Thoracic aorta (tissue), 2 donors: Measurements from ENCODE around the gene CCDC122. TPM values are rescaled to one million over a fixed set of nuclear protein-coding genes. Genes with fewer than 3 reads are reported as not detected.

ENCODE experiments used
- ATAC-seq: fragments of 150-250 bp; one replicate; pipeline ENCODE4 v1.8.0; 2017; ENCODE audit warnings: low read depth; ENCODE audit not compliant: insufficient number of reproducible peaks, low FRiP score
- DNase-seq: peaks from one replicate; pipeline ENCODE4 v3.0.0-alpha.2; 2020; ENCODE audit warnings: low spot score
- H3K27ac ChIP-seq, 2 donors: fragments of 200-600 bp; sonication (generic); 1 replicate in 1 of 2; 2 replicates in 1 of 2; pipeline ENCODE4 v1.5.1; 2016; ENCODE audit warnings: mild to moderate bottlenecking in 2 of 2, moderate library complexity in 2 of 2
- H3K27me3 ChIP-seq: fragments of 200-600 bp; sonication (generic); replicated peaks from 2 replicates; pipeline ENCODE4 v1.6.0; 2016; ENCODE audit warnings: mild to moderate bottlenecking; ENCODE audit not compliant: insufficient read depth
- H3K36me3 ChIP-seq: fragments of 200-600 bp; sonication (generic); one replicate; pipeline ENCODE4 v1.5.1; 2016
- H3K4me1 ChIP-seq, 2 donors: fragments of 200-600 bp; sonication (generic); 1 replicate in 1 of 2; 2 replicates in 1 of 2; pipeline versions ENCODE4 v1.5.1 to v1.6.0; 2016; ENCODE audit warnings: low read depth in 2 of 2, mild to moderate bottlenecking in 1 of 2; ENCODE audit not compliant: control insufficient read depth in 1 of 2
- H3K4me3 ChIP-seq: fragments of 200-600 bp; sonication (generic); 2 replicates; pipeline ENCODE4 v1.5.1; 2016; ENCODE audit warnings: mild to moderate bottlenecking
- H3K9me3 ChIP-seq: fragments of 200-600 bp; sonication (generic); 2 replicates; pipeline ENCODE4 v1.5.1; 2016
- total RNA-seq, 2 donors: library from RNA; depleted of rRNA; stranded (reverse); fragments of >200 nt; gene quantifications; one replicate each; pipeline versions ENCODE4 v1.1.0 to v1.2.3, GENCODE V29; 2016
- TF ChIP-seq, protein P1 (sequence below): fragments of 200-600 bp; sonication (generic); IDR thresholded peaks from one replicate; pipeline ENCODE4 v1.5.1; 2019; ENCODE audit warnings: antibody characterized with exemption

The CCDC122 gene
- 1 to 10 TPM in 1 of 2 donors, under 1 TPM in 1; 0.54 to 1.1 TPM for total RNA-seq

DNA sequence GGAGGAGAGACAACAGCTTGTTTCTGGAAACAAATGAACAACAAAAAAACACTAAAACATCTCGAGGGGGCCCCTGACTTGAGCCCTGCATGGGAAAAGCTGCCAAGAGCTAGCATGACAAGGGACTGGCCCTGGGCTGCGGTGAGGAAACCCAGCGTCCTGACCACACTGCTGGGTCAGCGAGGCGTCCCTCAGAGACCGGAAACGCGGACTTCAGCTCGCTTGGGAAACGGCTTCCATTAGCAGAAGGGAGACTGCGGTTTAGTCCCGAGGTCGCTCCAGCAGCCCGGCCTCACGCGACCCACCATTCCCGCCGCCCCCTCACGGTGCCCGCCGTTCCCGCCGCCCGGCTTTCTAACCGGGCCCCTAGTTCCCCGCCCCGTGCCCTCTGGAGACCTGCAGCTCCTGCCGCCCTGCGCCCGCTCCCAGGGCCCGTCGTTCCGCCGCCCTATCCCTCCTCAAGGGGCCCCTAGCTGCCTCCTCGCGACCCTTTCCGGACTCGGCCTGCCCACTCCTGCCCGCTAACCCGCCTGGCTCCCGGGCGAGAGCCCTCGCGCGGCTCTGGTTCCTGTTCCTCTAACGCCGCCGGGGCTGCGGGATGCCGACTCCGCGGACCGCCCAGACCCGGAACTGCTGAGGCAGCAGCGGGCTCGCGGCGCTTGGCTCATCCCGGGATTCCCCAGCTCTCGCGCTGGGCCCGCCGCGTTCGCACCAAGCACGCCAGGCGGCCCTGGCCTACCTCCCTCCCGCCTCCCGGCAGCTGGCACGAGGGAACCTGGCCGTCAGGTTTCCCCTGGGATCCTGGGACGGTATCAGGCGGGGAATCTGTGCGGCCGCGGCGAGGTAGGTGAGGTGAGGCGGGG, at the start of gene CCDC122:
CCDC122 (minus strand) TSS at position 849 of the 863 bp plus-strand sequence. CDS start 10,364 bp downstream, outside the sequence.
- H3K36me3 ChIP-seq: no peaks in the 10 kb centered on the region
- DNase-seq (peak; percentile 58), ATAC-seq (peak; percentile 82)
- TF ChIP-seq, protein P1, sequence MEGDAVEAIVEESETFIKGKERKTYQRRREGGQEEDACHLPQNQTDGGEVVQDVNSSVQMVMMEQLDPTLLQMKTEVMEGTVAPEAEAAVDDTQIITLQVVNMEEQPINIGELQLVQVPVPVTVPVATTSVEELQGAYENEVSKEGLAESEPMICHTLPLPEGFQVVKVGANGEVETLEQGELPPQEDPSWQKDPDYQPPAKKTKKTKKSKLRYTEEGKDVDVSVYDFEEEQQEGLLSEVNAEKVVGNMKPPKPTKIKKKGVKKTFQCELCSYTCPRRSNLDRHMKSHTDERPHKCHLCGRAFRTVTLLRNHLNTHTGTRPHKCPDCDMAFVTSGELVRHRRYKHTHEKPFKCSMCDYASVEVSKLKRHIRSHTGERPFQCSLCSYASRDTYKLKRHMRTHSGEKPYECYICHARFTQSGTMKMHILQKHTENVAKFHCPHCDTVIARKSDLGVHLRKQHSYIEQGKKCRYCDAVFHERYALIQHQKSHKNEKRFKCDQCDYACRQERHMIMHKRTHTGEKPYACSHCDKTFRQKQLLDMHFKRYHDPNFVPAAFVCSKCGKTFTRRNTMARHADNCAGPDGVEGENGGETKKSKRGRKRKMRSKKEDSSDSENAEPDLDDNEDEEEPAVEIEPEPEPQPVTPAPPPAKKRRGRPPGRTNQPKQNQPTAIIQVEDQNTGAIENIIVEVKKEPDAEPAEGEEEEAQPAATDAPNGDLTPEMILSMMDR: no peak
- peak within 1 kb of the TSS; percentile 96 for H3K4me3 ChIP-seq
- no peaks in the 10 kb centered on the region for H3K27me3 ChIP-seq
- no peaks in the 10 kb centered on the region for H3K9me3 ChIP-seq
- peaks cover 0 to 7% of the 10 kb centered on the region in 2 donors for H3K4me1 ChIP-seq
- H3K27ac ChIP-seq: peak within 1 kb of the TSS; percentile 91

DNA sequence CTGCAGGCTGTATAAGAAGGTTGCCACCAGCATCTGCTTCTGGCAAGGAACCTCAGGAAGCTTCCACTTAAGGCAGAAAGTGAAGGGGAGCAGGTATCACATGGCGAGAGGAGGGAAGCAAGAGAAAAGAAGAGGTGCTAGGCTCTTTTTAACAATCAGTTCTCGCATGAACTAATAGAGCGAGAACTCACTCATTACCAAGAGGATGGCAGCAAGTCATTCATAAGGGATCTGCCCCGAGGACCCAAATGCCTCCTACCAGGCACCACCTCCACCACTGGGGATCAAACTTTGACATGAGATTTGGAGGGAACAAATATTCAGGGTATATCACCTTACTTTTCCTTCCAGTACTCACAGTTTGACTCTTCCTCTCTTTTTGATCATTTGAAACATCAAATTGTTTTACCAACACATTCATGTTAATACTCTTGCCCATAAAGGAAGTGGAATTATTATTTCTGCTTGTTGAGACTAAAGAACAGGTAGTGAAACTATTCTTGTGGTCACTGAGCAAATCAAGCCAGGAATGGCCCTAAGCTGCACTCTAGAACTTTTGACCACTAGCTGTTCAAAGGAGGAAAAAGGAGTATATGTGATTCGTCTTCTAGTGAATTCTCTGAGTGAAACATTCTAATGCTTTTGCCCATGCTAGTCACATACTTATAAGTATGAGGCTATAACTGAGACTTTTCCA, 45.2 kb upstream of the CCDC122 start:
- H3K36me3 ChIP-seq: no peaks in the 10 kb centered on the region
- no peaks in the 10 kb centered on the region for H3K9me3 ChIP-seq
- H3K4me3 ChIP-seq: no peak overlapping the region
- ATAC-seq: no peak
- TF ChIP-seq, protein P1: no peak
- H3K27me3 ChIP-seq: no peaks in the 10 kb centered on the region
- H3K4me1 ChIP-seq: no peaks in the 10 kb centered on the region
- no peak overlapping the region for H3K27ac ChIP-seq
- no peak for DNase-seq

DNA sequence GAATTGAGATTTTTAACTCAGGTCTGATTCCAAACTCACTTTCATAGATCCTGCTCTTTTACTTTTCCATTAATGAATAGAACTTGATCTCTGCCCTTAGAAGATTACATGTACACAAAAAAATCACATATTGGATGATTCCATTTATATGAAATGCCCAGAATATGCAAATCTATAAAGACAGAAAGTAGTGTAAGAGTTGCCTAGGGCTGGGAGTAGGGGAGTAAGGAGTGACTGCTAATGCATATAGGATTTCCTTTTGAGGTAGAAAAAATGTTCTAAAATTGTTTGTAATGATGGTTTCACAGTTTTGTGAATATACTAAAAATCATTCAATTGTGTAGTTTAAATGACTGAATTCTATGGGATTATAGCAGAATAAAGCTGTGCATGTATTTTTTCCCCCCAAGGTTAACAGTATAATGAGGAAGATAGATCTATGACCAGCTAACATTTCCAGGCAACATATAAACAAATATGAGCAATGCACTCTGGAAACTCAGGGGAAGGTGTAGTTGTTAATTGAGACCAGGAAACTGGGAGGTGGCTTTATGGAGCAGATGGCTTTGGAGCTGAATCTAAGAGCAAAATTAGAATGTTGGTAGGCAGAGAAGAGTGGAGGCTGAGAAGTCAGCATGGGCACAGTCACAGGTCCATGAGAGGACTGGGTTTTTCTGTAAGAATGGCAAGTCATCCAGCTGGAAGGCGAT, 41.6 kb upstream of the CCDC122 start:
- H3K4me3 ChIP-seq: no peak overlapping the region
- DNase-seq: no peak
- H3K36me3 ChIP-seq: no peaks in the 10 kb centered on the region
- H3K27me3 ChIP-seq: no peaks in the 10 kb centered on the region
- no peaks in the 10 kb centered on the region for H3K9me3 ChIP-seq
- TF ChIP-seq, protein P1: no peak
- H3K27ac ChIP-seq: no peak overlapping the region
- H3K4me1 ChIP-seq: no peaks in the 10 kb centered on the region
- ATAC-seq: no peak

DNA sequence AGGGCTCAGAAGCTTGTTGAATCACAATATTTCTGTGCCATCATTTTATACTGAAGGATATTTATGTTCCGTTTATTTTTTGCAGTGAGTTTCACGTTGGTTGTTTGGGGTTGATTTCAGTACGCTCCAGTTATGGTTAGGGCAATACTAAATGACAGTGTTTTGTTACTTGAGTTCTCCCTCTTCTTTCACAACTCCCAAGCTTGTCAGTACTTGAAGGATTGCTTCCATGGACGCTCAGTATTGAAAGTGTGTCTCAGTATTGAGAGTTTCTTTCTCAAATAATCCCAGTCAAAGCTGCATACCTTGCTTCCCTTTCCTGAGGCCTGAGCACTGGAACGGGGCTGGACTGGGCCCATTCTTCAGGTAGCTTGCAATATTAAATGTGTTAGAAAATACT, 39.1 kb upstream of the CCDC122 start:
- H3K27me3 ChIP-seq: no peaks in the 10 kb centered on the region
- H3K27ac ChIP-seq: no peak overlapping the region
- H3K4me1 ChIP-seq: peaks cover 2 to 13% of the 10 kb centered on the region in 2 donors
- H3K4me3 ChIP-seq: no peak overlapping the region
- DNase-seq (no peak), ATAC-seq (no peak)
- TF ChIP-seq, protein P1: no peak
- no peaks in the 10 kb centered on the region for H3K36me3 ChIP-seq
- no peaks in the 10 kb centered on the region for H3K9me3 ChIP-seq

DNA sequence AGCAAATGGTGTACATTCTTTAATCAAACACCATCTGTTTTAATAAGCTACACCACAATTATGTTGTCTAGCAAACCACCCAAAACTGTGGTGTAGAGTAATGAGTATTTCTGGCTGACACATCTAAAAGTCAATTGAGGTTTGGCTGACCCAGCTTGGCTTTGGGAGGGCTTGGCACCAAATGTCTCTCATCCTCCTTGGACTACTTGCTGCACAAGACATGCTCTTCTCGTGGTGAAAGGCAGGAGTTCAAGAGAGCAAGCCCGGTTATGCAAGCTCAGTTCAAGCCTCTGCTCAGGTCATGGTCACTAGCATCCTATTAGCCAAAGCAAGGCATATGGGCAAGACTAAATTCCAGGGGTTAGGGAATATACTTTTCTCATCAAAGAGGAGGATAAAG, 37.3 kb upstream of the CCDC122 start:
- H3K9me3 ChIP-seq: no peaks in the 10 kb centered on the region
- peaks cover 3 to 18% of the 10 kb centered on the region in 2 donors for H3K4me1 ChIP-seq
- no peak overlapping the region for H3K27ac ChIP-seq
- no peaks in the 10 kb centered on the region for H3K36me3 ChIP-seq
- DNase-seq: no peak
- no peaks in the 10 kb centered on the region for H3K27me3 ChIP-seq
- TF ChIP-seq, protein P1: no peak
- ATAC-seq: no peak
- H3K4me3 ChIP-seq: no peak overlapping the region
